Neutrophil (primary cell): Measurements from ENCODE around the gene AGAP2.

Experiments used
- H3K27ac ChIP-seq: fragments of 200-600 bp; sonication (generic); 2 replicates; pipeline ENCODE4 v1.5.1; 2016; ENCODE audit warnings: mild to moderate bottlenecking, moderate library complexity
- H3K27me3 ChIP-seq: fragments of 200-600 bp; sonication (generic); 2 replicates; pipeline ENCODE4 v1.6.0; 2016; ENCODE audit warnings: mild to moderate bottlenecking
- H3K36me3 ChIP-seq: fragments of 200-600 bp; sonication (generic); 2 replicates; pipeline ENCODE4 v1.5.1; 2017
- H3K4me1 ChIP-seq, 2 experiments: fragments of 200-600 bp in 1 of 2; sonication (generic) in 1 of 2; 1 replicate in 1 of 2; 2 replicates in 1 of 2; pipeline versions ENCODE4 v1.5.1 to v1.6.1; 2013 to 2016; ENCODE audit warnings: low read depth in 1 of 2, low read length in 1 of 2, mild to moderate bottlenecking in 1 of 2, moderate library complexity in 1 of 2; ENCODE audit not compliant: control insufficient read depth in 1 of 2, insufficient read depth in 1 of 2
- H3K4me3 ChIP-seq, 2 experiments: fragments of 200-600 bp in 1 of 2; sonication (generic) in 1 of 2; 1 replicate in 1 of 2; 2 replicates in 1 of 2; pipeline ENCODE4 v1.5.1; 2013 to 2016; ENCODE audit warnings: low read depth in 1 of 2, low read length in 1 of 2, mild to moderate bottlenecking in 1 of 2, moderate library complexity in 1 of 2
- H3K9me3 ChIP-seq: fragments of 200-600 bp; sonication (generic); 2 replicates; pipeline ENCODE4 v1.5.1; 2016
- TF ChIP-seq, protein P1 (sequence below): fragments of 200-600 bp; sonication (generic); IDR thresholded peaks from 2 replicates; pipeline ENCODE4 v1.5.1; 2016; ENCODE audit warnings: antibody characterized with exemption

The AGAP2 gene

GRCh38 chr12:57739914-57740538 lies 1.5 kb upstream of the AGAP2 start:
- Histone ChIP-seq H3K27me3 (no peaks in the 10 kb centered on the region), H3K27ac (peak overlapping the region; percentile 94), H3K9me3 (no peaks in the 10 kb centered on the region), H3K4me3 (peak overlapping the region; percentile 61 to 72), H3K4me1 (peaks cover 56 to 60% of the 10 kb centered on the region in 2 experiments), H3K36me3 (peaks cover 48% of the 10 kb centered on the region)
- TF ChIP-seq, protein P1, sequence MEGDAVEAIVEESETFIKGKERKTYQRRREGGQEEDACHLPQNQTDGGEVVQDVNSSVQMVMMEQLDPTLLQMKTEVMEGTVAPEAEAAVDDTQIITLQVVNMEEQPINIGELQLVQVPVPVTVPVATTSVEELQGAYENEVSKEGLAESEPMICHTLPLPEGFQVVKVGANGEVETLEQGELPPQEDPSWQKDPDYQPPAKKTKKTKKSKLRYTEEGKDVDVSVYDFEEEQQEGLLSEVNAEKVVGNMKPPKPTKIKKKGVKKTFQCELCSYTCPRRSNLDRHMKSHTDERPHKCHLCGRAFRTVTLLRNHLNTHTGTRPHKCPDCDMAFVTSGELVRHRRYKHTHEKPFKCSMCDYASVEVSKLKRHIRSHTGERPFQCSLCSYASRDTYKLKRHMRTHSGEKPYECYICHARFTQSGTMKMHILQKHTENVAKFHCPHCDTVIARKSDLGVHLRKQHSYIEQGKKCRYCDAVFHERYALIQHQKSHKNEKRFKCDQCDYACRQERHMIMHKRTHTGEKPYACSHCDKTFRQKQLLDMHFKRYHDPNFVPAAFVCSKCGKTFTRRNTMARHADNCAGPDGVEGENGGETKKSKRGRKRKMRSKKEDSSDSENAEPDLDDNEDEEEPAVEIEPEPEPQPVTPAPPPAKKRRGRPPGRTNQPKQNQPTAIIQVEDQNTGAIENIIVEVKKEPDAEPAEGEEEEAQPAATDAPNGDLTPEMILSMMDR: no peak

DNA sequence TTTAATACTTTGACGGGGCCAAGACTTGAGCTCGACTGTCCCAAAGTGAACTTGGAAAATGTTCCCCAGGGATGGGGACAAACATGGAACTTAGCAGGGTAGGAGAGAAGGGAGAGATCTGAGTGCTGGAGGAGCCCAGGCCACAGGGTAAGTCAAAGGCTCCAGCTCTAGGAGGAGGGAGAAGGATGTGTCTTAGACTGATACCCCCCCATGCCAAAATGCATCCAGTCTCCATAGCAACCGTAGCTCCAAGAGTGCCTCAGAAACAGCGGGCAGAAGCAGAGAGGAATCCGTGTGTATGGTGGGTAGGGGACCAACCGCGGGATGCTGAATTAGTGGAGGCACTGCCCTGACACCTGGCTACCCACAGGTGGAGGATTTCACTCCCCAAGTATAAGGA lies 845 bp upstream of the AGAP2 start:
- no peaks in the 10 kb centered on the region for H3K27me3 ChIP-seq
- H3K4me3 ChIP-seq: no peak overlapping the region
- peak overlapping the region; percentile 94 for H3K27ac ChIP-seq
- peaks cover 51 to 54% of the 10 kb centered on the region in 2 experiments for H3K4me1 ChIP-seq
- no peaks in the 10 kb centered on the region for H3K9me3 ChIP-seq
- TF ChIP-seq, protein P1: no peak
- H3K36me3 ChIP-seq: peaks cover 54% of the 10 kb centered on the region

- Histone ChIP-seq H3K27me3 (no peaks in the 10 kb centered on the region), H3K36me3 (peaks cover 70% of the 10 kb centered on the region), H3K9me3 (no peaks in the 10 kb centered on the region), H3K4me1 (peaks cover 38 to 39% of the 10 kb centered on the region in 2 experiments), H3K4me3 (no peak overlapping the region), H3K27ac (no peak overlapping the region)
- TF ChIP-seq, protein P1: no peak
These were observed 778 bp downstream of the AGAP2 start for GRCh38 chr12:57737467-57738460.

- no peak overlapping the region for H3K27ac ChIP-seq
- peaks cover 79% of the 10 kb centered on the region for H3K36me3 ChIP-seq
- no peak overlapping the region for H3K4me3 ChIP-seq
- H3K4me1 ChIP-seq: peaks cover 29 to 31% of the 10 kb centered on the region in 2 experiments
- no peaks in the 10 kb centered on the region for H3K27me3 ChIP-seq
- H3K9me3 ChIP-seq: no peaks in the 10 kb centered on the region
- TF ChIP-seq, protein P1: no peak
These were observed 1.6 kb downstream of the AGAP2 start for GRCh38 chr12:57736741-57737466.

GRCh38 chr12:57735952-57736740 lies 2.4 kb downstream of the AGAP2 start:
- Histone ChIP-seq H3K4me1 (peaks cover 23% of the 10 kb centered on the region in 2 experiments), H3K27me3 (no peaks in the 10 kb centered on the region)

More at GRCh38 chr12:57735952-57736740, 2.4 kb downstream of the AGAP2 start:
- no peaks in the 10 kb centered on the region for H3K9me3 ChIP-seq
- H3K4me3 ChIP-seq: no peak overlapping the region
- H3K36me3 ChIP-seq: peaks cover 86% of the 10 kb centered on the region
- H3K27ac ChIP-seq: peak overlapping the region; percentile 9
- TF ChIP-seq, protein P1: no peak
